ENCODE results near the gene DHX34.
A peak's percentile ranks its signal among the peaks of the same experiment; 100 is the strongest.
"Not testable (repeated sequence)": the region's sequence is repeated elsewhere in the genome, so short reads cannot be mapped to it uniquely, and the experiment has no call there.

The DHX34 gene

GRCh38 chr19:47344425-47344824 lies 4.7 kb upstream of the DHX34 start:
- H4K20me1 ChIP-seq (ENCODE audit: control insufficient read depth, insufficient read depth, low read depth, low read length), result no peaks in the 10 kb centered on the region
- no peaks in the 10 kb centered on the region for H3K9me2 ChIP-seq (replicated peaks; ENCODE audit: control insufficient read depth, low read length)
- H3K4me3 ChIP-seq (ENCODE audit: low read length), result no peak overlapping the region
- H3K27me3 ChIP-seq (ENCODE audit: control insufficient read depth, low read length), result no peaks in the 10 kb centered on the region
- TF ChIP-seq, protein P1, sequence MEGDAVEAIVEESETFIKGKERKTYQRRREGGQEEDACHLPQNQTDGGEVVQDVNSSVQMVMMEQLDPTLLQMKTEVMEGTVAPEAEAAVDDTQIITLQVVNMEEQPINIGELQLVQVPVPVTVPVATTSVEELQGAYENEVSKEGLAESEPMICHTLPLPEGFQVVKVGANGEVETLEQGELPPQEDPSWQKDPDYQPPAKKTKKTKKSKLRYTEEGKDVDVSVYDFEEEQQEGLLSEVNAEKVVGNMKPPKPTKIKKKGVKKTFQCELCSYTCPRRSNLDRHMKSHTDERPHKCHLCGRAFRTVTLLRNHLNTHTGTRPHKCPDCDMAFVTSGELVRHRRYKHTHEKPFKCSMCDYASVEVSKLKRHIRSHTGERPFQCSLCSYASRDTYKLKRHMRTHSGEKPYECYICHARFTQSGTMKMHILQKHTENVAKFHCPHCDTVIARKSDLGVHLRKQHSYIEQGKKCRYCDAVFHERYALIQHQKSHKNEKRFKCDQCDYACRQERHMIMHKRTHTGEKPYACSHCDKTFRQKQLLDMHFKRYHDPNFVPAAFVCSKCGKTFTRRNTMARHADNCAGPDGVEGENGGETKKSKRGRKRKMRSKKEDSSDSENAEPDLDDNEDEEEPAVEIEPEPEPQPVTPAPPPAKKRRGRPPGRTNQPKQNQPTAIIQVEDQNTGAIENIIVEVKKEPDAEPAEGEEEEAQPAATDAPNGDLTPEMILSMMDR (IDR thresholded peaks at IDR 0.05; ENCODE audit: low read depth, low read length, poor library complexity, severe bottlenecking), result no peak
- no peak for TF ChIP-seq EZH2phosphoT487 (IDR thresholded peaks at IDR 0.05; ENCODE audit: borderline replicate concordance, low read length)
- no peak overlapping the region for H3K4me2 ChIP-seq (ENCODE audit: low read length)
- peaks cover 27% of the 10 kb centered on the region for H3K4me1 ChIP-seq (ENCODE audit: control insufficient read depth, low read length)
- no peaks in the 10 kb centered on the region for H3K9me3 ChIP-seq (ENCODE audit: control insufficient read depth, insufficient read depth, low read length)
- no peak overlapping the region for H3K27ac ChIP-seq (ENCODE audit: low read depth, low read length)
- H3K36me3 ChIP-seq (ENCODE audit: control insufficient read depth, low read length), result no peaks in the 10 kb centered on the region; the same call in 1 of the 2 replicates
- peaks cover 3% of the 10 kb centered on the region for H3K79me2 ChIP-seq (ENCODE audit: control insufficient read depth, low read length)
- 0 out of 2 replicates have a peak, but pooled peaks cover 3% of the 10 kb centered on the region for H3F3A ChIP-seq (ENCODE audit: control insufficient read depth, insufficient read depth)

- H3F3A ChIP-seq (ENCODE audit: control insufficient read depth, insufficient read depth); H4K20me1 ChIP-seq (ENCODE audit: control insufficient read depth, insufficient read depth, low read depth, low read length); H3K9me3 ChIP-seq (ENCODE audit: control insufficient read depth, insufficient read depth, low read length); H3K36me3 ChIP-seq (ENCODE audit: control insufficient read depth, low read length); H3K27me3 ChIP-seq (ENCODE audit: control insufficient read depth, low read length); H3K9me2 ChIP-seq (replicated peaks; ENCODE audit: control insufficient read depth, low read length): not testable (repeated sequence)
- Histone ChIP-seq H3K4me3 (ENCODE audit: low read length) (peak overlapping the region; percentile 9; the same call in 1 of the 2 replicates), H3K4me2 (ENCODE audit: low read length) (peak overlapping the region; percentile 33), H3K79me2 (ENCODE audit: control insufficient read depth, low read length) (peaks cover 19% of the 10 kb centered on the region), H3K4me1 (ENCODE audit: control insufficient read depth, low read length) (peaks cover 39% of the 10 kb centered on the region), H3K27ac (ENCODE audit: low read depth, low read length) (peak overlapping the region; percentile 36; the same call in 1 of the 2 replicates)
Observed at GRCh38 chr19:47346024-47346423, 3.1 kb upstream of the DHX34 start.

DNA sequence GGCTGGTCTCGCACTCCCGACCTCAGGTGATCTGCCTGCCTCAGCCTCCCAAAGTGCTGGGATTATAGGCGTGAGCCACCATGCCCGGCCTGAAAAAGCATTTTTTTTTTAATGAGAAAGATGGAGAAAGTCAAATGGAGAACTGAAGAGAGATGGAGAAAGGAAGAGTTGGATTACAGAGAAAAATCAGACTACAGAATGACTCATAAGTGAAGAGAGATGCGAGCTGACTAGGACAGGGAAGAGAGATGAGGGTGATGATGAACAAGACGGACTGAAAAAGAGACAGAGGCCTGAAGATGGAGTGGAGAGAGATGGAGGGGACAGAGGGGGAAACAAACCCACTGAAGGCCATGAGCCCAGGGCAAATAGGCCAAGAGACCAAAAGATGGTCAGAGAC lies 1.5 kb downstream of the DHX34 start:
- no peaks in the 10 kb centered on the region for H3K27me3 ChIP-seq (ENCODE audit: control insufficient read depth, low read length)
- peaks cover 50% of the 10 kb centered on the region for H3K36me3 ChIP-seq (ENCODE audit: control insufficient read depth, low read length)
- H3K9me3 ChIP-seq (ENCODE audit: control insufficient read depth, insufficient read depth, low read length), result no peaks in the 10 kb centered on the region
- H3K9me2 ChIP-seq (replicated peaks; ENCODE audit: control insufficient read depth, low read length), result no peaks in the 10 kb centered on the region
- H3K4me2 ChIP-seq (ENCODE audit: low read length), result peak overlapping the region; percentile 94
- peaks cover 62% of the 10 kb centered on the region for H3K79me2 ChIP-seq (ENCODE audit: control insufficient read depth, low read length)
- peak overlapping the region; percentile 93 for H3K4me3 ChIP-seq (ENCODE audit: low read length)
- peak overlapping the region; percentile 17; the same call in 1 of the 2 replicates for H3K27ac ChIP-seq (ENCODE audit: low read depth, low read length)
- peaks cover 54% of the 10 kb centered on the region for H3K4me1 ChIP-seq (ENCODE audit: control insufficient read depth, low read length)
- H4K20me1 ChIP-seq (ENCODE audit: control insufficient read depth, insufficient read depth, low read depth, low read length), result no peaks in the 10 kb centered on the region
- no peaks in the 10 kb centered on the region for H3F3A ChIP-seq (ENCODE audit: control insufficient read depth, insufficient read depth)
- TF ChIP-seq EZH2phosphoT487 (IDR thresholded peaks at IDR 0.05; ENCODE audit: borderline replicate concordance, low read length), result no peak
- TF ChIP-seq, protein P1 (IDR thresholded peaks at IDR 0.05; ENCODE audit: low read depth, low read length, poor library complexity, severe bottlenecking), result no peak

GRCh38 chr19:47351548-47351947 lies 2.4 kb downstream of the DHX34 start:
- Histone ChIP-seq H4K20me1 (ENCODE audit: control insufficient read depth, insufficient read depth, low read depth, low read length) (no peaks in the 10 kb centered on the region), H3K4me2 (ENCODE audit: low read length) (peak overlapping the region; percentile 94), H3K27ac (ENCODE audit: low read depth, low read length) (peak overlapping the region; percentile 20; the same call in 1 of the 2 replicates), H3K4me1 (ENCODE audit: control insufficient read depth, low read length) (peaks cover 48% of the 10 kb centered on the region), H3K36me3 (ENCODE audit: control insufficient read depth, low read length) (peaks cover 57% of the 10 kb centered on the region), H3K79me2 (ENCODE audit: control insufficient read depth, low read length) (peaks cover 67% of the 10 kb centered on the region), H3K9me3 (ENCODE audit: control insufficient read depth, insufficient read depth, low read length) (no peaks in the 10 kb centered on the region), H3K27me3 (ENCODE audit: control insufficient read depth, low read length) (no peaks in the 10 kb centered on the region), H3K4me3 (ENCODE audit: low read length) (peak overlapping the region; percentile 32), H3K9me2 (replicated peaks; ENCODE audit: control insufficient read depth, low read length) (no peaks in the 10 kb centered on the region), H3F3A (ENCODE audit: control insufficient read depth, insufficient read depth) (no peaks in the 10 kb centered on the region)
- TF ChIP-seq, protein P1 (IDR thresholded peaks at IDR 0.05; ENCODE audit: low read depth, low read length, poor library complexity, severe bottlenecking), result no peak
- TF ChIP-seq EZH2phosphoT487 (IDR thresholded peaks at IDR 0.05; ENCODE audit: borderline replicate concordance, low read length), result no peak
